Body of pancreas (tissue), 4 donors: ENCODE measurements around the gene NR2F6. TPM values are rescaled to one million over a fixed set of nuclear protein-coding genes. Genes with fewer than 3 reads are reported as not detected.

ENCODE experiments used
- ATAC-seq: fragments of 150-250 bp; one replicate; pipeline ENCODE4 v1.9.1; 2016
- DNase-seq, 4 donors: peaks; one replicate each; pipeline ENCODE4 v3.0.0-alpha.2; 2019
- H3K27ac ChIP-seq, 4 donors: fragments of 200-600 bp; sonication (generic); 1 replicate in 3 of 4; 2 replicates in 1 of 4; pipeline versions ENCODE4 v1.5.1 to v1.6.1; 2016 to 2019; ENCODE audit warnings: mild to moderate bottlenecking in 1 of 4, mixed read lengths in 1 of 4, moderate library complexity in 1 of 4
- H3K27me3 ChIP-seq, 2 donors: fragments of 200-600 bp; sonication (generic); one replicate each; pipeline ENCODE4 v1.6.0; 2016; ENCODE audit warnings: mild to moderate bottlenecking in 1 of 2
- H3K36me3 ChIP-seq, 2 donors: fragments of 200-600 bp; sonication (generic); replicated peaks in 1 of 2; 2 replicates each; pipeline ENCODE4 v1.5.1; 2016; ENCODE audit warnings: low read depth in 2 of 2; ENCODE audit not compliant: insufficient read depth in 1 of 2
- H3K4me1 ChIP-seq: fragments of 200-600 bp; sonication (generic); one replicate; pipeline ENCODE4 v1.6.0; 2016
- H3K4me3 ChIP-seq, 2 donors: fragments of 200-600 bp; sonication (generic); 1 replicate in 1 of 2; 2 replicates in 1 of 2; pipeline ENCODE4 v1.5.1; 2016 to 2019
- H3K9me3 ChIP-seq, 3 donors: fragments of 200-600 bp; sonication (generic); 1 replicate in 2 of 3; 2 replicates in 1 of 3; pipeline ENCODE4 v1.5.1; 2016
- CTCF ChIP-seq, 7 experiments: fragments of 450-650 bp in 4 of 7; fragments of 200-600 bp in 3 of 7; sonication (generic) in 3 of 7; IDR thresholded peaks; one replicate each; pipeline ENCODE4 v1.5.1; 2016 to 2019; ENCODE audit warnings: antibody characterized with exemption in 7 of 7
- POLR2A ChIP-seq, 3 donors: fragments of 450-650 bp; IDR thresholded peaks; one replicate each; pipeline ENCODE4 v1.6.1; 2016; ENCODE audit warnings: antibody characterized with exemption in 3 of 3, mild to moderate bottlenecking in 2 of 3
- WGBS, 2 donors: methylation state at CpG; one replicate each; pipeline ENCODE4 v1.1.5; 2017; 5-methylcytosine and 5-hydroxymethylcytosine counted together
- intact Hi-C: fragments of 100-400 bp; cut with DNase I; formaldehyde crosslinking; loops from one replicate; pipeline ENCODE4 v1.15.1; 2023
- total RNA-seq, 2 donors: library from RNA; depleted of rRNA; stranded (reverse); fragments of >200 nt; gene quantifications; one replicate each; pipeline ENCODE4 v1.1.0, GENCODE V29; 2016

Gene NR2F6
- total RNA-seq, 2 donors from 2014 or later = 67.6 to 83.3 TPM

GRCh38 chr19:17255150-17255621 is 9.5 kb upstream of the NR2F6 start:
- Histone ChIP-seq H3K4me1 (peaks cover 47% of the 10 kb centered on the region), H3K4me3 (no peak overlapping the region), H3K36me3 (no peaks in the 10 kb centered on the region), H3K27ac (peak overlapping the region; percentile 65 to 90 (median 76)), H3K27me3 (no peaks in the 10 kb centered on the region), H3K9me3 (no peaks in the 10 kb centered on the region)
- ATAC-seq (peak; percentile 90), DNase-seq (peak; percentile 64 to 81 (median 80))
- 29 to 37% methylated on average over 5 to 17 of the region's 18 CpGs for WGBS, 2 donors
- intact Hi-C loops = no loop called here
- TF ChIP-seq POLR2A (IDR thresholded peaks at IDR 0.05) (peak in 2 of 3 donors; percentile 33 to 59), CTCF (IDR thresholded peaks at IDR 0.05) (no peak)

- 78 to 81% methylated on average over 10 of the region's 10 CpGs for WGBS, 2 donors
- ATAC-seq (no peak), DNase-seq (no peak)
- Histone ChIP-seq H3K36me3 (no peaks in the 10 kb centered on the region), H3K9me3 (no peaks in the 10 kb centered on the region), H3K27me3 (no peaks in the 10 kb centered on the region), H3K27ac (peak overlapping the region in 3 of 4 donors; percentile 72 to 90 (median 80)), H3K4me1 (peaks cover 47% of the 10 kb centered on the region), H3K4me3 (no peak overlapping the region)
- intact Hi-C loops = no loop called here
- TF ChIP-seq CTCF (IDR thresholded peaks at IDR 0.05) = no peak
- TF ChIP-seq POLR2A (IDR thresholded peaks at IDR 0.05) = no peak
Observed at GRCh38 chr19:17254636-17255035, 8.9 kb upstream of the NR2F6 start.

GRCh38 chr19:17249887-17250548 is 4.3 kb upstream of the NR2F6 start:
- intact Hi-C loops = no loop called here

GRCh38 chr19:17248011-17248776 is 2.5 kb upstream of the NR2F6 start:
- H3K27ac ChIP-seq = peak overlapping the region; percentile 81 to 97 (median 94)
- no peak overlapping the region for H3K4me3 ChIP-seq
- no peaks in the 10 kb centered on the region for H3K36me3 ChIP-seq
- no peaks in the 10 kb centered on the region for H3K9me3 ChIP-seq
- TF ChIP-seq CTCF (IDR thresholded peaks at IDR 0.05) (peak in 1 of 7 experiments; percentile 5), POLR2A (IDR thresholded peaks at IDR 0.05) (peak; percentile 55 to 79 (median 70))
- DNase-seq (peak; percentile 85 to 92 (median 90)), ATAC-seq (peak; percentile 39)
- H3K27me3 ChIP-seq = no peaks in the 10 kb centered on the region
- WGBS, 2 donors = 8 to 42% methylated on average over 5 to 16 of the region's 21 CpGs
- peaks cover 46% of the 10 kb centered on the region for H3K4me1 ChIP-seq
- intact Hi-C loops = no loop called here

More at GRCh38 chr19:17249887-17250548, 4.3 kb upstream of the NR2F6 start:
- no peak for ATAC-seq
- H3K4me1 ChIP-seq = peaks cover 47% of the 10 kb centered on the region
- no peak for DNase-seq
- H3K9me3 ChIP-seq = no peaks in the 10 kb centered on the region
- 80 to 83% methylated on average over 8 to 12 of the region's 15 CpGs for WGBS, 2 donors
- no peaks in the 10 kb centered on the region for H3K27me3 ChIP-seq
- no peaks in the 10 kb centered on the region for H3K36me3 ChIP-seq
- no peak overlapping the region for H3K4me3 ChIP-seq
- H3K27ac ChIP-seq = peak overlapping the region; percentile 52 to 97 (median 94)
- no peak for TF ChIP-seq POLR2A (IDR thresholded peaks at IDR 0.05)
- no peak for TF ChIP-seq CTCF (IDR thresholded peaks at IDR 0.05)
